Measurements from ENCODE around the gene CTTNBP2.

The CTTNBP2 gene, protein sequence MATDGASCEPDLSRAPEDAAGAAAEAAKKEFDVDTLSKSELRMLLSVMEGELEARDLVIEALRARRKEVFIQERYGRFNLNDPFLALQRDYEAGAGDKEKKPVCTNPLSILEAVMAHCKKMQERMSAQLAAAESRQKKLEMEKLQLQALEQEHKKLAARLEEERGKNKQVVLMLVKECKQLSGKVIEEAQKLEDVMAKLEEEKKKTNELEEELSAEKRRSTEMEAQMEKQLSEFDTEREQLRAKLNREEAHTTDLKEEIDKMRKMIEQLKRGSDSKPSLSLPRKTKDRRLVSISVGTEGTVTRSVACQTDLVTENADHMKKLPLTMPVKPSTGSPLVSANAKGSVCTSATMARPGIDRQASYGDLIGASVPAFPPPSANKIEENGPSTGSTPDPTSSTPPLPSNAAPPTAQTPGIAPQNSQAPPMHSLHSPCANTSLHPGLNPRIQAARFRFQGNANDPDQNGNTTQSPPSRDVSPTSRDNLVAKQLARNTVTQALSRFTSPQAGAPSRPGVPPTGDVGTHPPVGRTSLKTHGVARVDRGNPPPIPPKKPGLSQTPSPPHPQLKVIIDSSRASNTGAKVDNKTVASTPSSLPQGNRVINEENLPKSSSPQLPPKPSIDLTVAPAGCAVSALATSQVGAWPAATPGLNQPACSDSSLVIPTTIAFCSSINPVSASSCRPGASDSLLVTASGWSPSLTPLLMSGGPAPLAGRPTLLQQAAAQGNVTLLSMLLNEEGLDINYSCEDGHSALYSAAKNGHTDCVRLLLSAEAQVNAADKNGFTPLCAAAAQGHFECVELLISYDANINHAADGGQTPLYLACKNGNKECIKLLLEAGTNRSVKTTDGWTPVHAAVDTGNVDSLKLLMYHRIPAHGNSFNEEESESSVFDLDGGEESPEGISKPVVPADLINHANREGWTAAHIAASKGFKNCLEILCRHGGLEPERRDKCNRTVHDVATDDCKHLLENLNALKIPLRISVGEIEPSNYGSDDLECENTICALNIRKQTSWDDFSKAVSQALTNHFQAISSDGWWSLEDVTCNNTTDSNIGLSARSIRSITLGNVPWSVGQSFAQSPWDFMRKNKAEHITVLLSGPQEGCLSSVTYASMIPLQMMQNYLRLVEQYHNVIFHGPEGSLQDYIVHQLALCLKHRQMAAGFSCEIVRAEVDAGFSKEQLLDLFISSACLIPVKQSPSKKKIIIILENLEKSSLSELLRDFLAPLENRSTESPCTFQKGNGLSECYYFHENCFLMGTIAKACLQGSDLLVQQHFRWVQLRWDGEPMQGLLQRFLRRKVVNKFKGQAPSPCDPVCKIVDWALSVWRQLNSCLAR (N-terminal part only)

DNA sequence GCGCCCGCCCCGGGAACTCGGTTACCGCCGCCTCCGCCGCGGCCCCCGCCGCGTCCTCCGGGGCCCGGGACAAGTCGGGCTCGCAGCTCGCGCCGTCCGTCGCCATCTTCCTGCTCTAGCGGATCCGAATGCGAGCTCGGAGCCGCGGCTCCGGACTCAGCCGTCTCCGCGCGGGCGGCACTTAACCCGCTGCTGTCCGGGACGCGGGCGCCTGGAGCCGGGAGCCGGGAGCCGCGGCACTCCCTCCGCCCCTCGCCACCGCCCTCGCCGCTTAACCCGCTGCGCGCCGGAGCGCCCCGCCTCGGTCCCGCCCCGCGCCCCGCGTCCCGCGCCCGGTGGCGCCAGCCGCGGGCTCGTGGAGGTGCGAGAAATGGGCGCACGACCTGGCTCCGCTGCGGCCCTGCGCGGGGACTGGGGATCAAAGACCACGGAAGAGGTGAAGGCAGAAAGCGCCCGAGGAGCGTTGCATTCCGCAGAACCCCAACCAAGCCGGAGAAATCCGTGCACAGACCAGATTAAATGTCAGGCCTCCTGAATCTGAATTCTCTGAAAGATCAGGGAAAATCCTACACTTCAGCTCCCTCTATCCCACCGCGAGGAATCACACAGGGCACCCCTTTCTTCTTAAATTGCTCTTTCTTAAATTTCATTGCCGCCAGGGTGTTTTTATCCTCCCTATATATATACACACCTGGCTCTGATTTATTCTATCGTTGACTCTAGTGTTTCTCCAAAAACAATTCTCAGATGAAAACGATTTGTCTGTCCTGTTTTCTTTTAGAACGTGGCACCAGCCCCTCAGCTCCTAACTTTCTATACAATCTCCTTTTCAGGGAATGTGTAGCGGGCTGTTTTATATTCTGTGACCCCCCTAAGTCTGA is at the start of gene CTTNBP2:
TSS of gene CTTNBP2 (minus strand) at position 132 of the 881 bp plus-strand sequence. CDS start at position 106, 26 bp downstream.
- TF ChIP-seq, protein P1, sequence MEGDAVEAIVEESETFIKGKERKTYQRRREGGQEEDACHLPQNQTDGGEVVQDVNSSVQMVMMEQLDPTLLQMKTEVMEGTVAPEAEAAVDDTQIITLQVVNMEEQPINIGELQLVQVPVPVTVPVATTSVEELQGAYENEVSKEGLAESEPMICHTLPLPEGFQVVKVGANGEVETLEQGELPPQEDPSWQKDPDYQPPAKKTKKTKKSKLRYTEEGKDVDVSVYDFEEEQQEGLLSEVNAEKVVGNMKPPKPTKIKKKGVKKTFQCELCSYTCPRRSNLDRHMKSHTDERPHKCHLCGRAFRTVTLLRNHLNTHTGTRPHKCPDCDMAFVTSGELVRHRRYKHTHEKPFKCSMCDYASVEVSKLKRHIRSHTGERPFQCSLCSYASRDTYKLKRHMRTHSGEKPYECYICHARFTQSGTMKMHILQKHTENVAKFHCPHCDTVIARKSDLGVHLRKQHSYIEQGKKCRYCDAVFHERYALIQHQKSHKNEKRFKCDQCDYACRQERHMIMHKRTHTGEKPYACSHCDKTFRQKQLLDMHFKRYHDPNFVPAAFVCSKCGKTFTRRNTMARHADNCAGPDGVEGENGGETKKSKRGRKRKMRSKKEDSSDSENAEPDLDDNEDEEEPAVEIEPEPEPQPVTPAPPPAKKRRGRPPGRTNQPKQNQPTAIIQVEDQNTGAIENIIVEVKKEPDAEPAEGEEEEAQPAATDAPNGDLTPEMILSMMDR (IDR thresholded peaks at IDR 0.05): no peak

DNA sequence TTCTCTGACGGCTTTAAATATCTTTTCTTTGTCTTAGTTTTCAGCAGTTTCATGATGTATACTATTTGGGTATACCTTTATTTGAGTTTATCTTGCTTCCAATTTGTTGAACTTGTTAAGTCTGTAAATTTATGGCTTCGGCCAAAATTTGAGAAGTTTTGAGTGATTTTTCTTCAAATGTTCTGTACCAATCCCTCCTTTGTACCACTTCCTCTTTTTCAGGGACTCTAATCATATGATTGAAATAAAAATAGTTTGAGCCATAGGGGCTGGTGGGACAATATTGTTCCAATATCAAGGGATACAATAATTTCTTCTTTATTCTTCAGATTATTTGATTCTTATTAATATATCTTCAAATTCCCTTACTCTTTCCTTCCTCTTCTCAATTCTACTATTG is 43.1 kb upstream of the CTTNBP2 start:
- TF ChIP-seq, protein P1 (IDR thresholded peaks at IDR 0.05): no peak

DNA sequence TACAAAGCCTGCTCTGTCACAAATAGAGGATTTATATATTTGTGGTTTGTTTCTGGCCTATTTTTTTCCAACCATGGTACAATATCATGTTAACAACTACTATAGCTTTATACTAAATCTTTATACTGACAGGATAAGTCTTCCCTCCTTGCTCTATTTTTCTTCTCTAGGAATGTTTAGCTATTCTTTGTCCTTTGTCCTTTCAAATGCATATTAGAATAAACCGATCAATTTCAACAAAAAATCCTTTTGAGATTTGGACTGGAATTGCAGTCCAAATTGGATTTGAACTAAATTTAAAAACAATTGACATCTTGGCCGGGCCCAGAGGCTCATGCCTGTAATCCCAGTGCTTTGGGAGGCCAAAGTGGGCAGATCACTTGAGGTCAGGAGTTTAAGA is 39.2 kb upstream of the CTTNBP2 start:
- TF ChIP-seq, protein P1 (IDR thresholded peaks at IDR 0.05): no peak

DNA sequence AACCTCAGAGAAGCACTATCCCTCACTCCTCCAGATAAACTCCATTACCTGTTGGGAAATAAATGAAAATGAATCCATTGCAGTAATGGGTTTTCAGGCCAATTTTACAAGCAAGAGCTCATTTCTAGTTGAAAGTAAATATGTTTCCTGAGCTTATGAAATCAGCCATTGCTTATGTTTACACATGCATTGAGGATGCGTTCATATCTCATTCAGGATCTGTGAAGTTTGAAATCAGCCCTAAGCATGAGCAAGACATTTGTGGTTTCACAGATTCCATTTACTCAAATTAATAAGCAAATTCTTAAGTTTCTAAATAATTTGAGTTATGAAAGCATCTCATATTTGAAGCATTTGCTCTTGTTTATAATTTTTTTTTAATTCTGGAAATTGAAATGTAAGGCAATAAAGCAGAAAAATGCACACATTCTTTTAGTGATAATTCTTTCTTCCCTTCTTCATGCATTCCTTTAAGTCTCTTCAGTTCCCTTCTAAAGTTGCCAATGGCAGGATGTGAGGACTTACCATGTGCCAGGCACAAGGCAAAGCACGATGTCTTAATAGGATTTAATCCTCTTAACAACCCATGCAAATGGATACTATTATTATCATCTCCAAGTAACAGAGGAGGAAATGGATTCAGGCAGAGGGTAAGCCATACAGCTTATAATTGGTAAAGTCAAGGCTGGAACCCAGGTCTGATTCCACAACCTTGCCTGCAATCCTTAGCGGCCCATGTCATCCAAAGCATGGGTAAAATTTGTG is 35.0 kb upstream of the CTTNBP2 start:
- TF ChIP-seq, protein P1 (IDR thresholded peaks at IDR 0.05): no peak

DNA sequence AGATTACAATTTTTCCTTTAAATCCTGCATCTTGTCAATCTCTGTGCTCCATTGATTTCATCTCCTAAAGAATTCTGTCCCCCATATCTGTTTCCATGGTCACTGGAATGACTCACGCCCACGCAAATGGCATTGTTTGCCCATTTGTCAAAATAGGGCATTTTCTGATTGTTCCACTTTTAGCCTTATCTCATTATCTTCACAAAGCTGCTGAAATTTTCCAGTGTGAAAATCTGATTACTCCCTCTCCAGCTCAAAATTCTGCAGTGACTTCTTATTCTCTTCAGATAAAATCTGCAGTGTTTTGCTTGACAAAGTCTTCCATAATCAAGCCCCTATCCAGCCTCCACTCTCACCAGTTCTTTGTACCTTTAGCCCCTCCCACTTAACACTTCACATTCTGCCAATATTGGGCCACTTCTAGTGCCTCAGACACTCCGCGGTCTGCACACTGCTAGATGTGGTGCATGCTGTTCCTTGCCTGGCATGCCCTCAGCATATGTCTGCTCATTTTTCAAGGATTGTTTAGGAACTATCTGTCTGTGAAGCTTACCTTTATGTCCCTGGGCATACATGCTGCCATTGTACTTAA is 33.9 kb upstream of the CTTNBP2 start:
- TF ChIP-seq, protein P1 (IDR thresholded peaks at IDR 0.05): no peak

DNA sequence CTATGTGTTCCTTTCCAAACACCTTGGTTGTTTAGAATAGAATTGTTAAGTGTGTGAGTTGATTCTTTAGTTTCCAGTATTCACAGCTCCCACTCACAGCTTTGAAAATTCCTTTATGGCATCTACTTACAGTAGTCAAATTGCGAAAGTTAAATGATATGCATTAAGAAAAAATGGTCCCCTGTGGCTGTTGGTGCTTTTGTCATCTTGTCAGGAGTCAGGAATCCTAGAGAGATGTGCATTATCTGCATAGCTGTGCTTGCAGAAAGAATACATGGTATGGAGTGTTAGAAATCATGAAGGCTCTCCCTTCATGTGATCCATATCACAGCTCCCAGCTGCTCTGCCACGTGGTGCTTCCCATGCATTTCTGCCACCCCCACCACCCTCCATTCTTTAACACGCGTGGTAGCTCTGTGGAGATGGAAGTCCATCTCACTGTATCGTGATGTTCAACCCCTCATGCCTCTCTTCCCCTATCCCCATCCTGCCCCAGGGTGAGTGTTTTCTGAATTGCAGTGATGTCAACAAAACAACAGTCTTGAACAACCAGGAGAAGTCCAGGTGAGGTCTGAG is 29.2 kb upstream of the CTTNBP2 start:
- TF ChIP-seq, protein P1 (IDR thresholded peaks at IDR 0.05): no peak
